Heart left ventricle (tissue), 16 donors: Measurements from ENCODE around the gene FAP. TPM values are rescaled to one million over a fixed set of nuclear protein-coding genes. Genes with fewer than 3 reads are reported as not detected.

Experiments used
- ATAC-seq, 4 donors: fragments of 200-7000 bp; cut with Tn5 transposase; one replicate each; pipeline ENCODE4 v1.9.1; 2020 to 2022; ENCODE audit warnings: moderate library complexity in 4 of 4, mild to moderate bottlenecking in 3 of 4, moderate number of reproducible peaks in 1 of 4
- DNase-seq, 5 donors: peaks; one replicate each; pipeline ENCODE4 v3.0.0-alpha.2; 2020
- H3K27ac ChIP-seq, 12 donors: fragments of 200-600 bp; sonication (generic) in 4 of 12; one replicate each; pipeline versions ENCODE4 v1.5.0 to v1.8.0; 2016 to 2022; ENCODE audit warnings: mild to moderate bottlenecking in 2 of 12
- H3K27me3 ChIP-seq, 9 donors: fragments of 200-600 bp; sonication (generic) in 2 of 9; one replicate each; pipeline versions ENCODE4 v1.5.1 to v1.8.0; 2016 to 2022; ENCODE audit warnings: mild to moderate bottlenecking in 3 of 9
- H3K36me3 ChIP-seq, 9 donors: fragments of 200-600 bp; sonication (generic) in 2 of 9; one replicate each; pipeline versions ENCODE4 v1.5.0 to v1.8.0; 2018 to 2022; ENCODE audit warnings: mild to moderate bottlenecking in 2 of 9
- H3K4me1 ChIP-seq, 12 donors: fragments of 200-600 bp; sonication (generic) in 4 of 12; one replicate each; pipeline versions ENCODE4 v1.5.0 to v1.8.0; 2016 to 2022; ENCODE audit warnings: mild to moderate bottlenecking in 3 of 12
- H3K4me3 ChIP-seq, 12 donors: fragments of 200-600 bp; sonication (generic) in 4 of 12; one replicate each; pipeline versions ENCODE4 v1.5.0 to v1.8.0; 2017 to 2022; ENCODE audit warnings: mild to moderate bottlenecking in 9 of 12, moderate library complexity in 4 of 12
- H3K9me3 ChIP-seq, 12 donors: fragments of 200-600 bp; sonication (generic) in 4 of 12; one replicate each; pipeline versions ENCODE4 v1.5.0 to v1.8.0; 2016 to 2022; ENCODE audit warnings: mild to moderate bottlenecking in 1 of 12
- CTCF ChIP-seq, 12 donors: fragments of 200-600 bp; sonication (generic) in 4 of 12; IDR thresholded peaks; one replicate each; pipeline versions ENCODE4 v1.5.0 to v1.8.0; 2018 to 2022; ENCODE audit warnings: antibody characterized with exemption in 12 of 12, mild to moderate bottlenecking in 5 of 12
- POLR2A ChIP-seq, 2 donors: fragments of 450-650 bp; IDR thresholded peaks; one replicate each; pipeline ENCODE4 v1.6.1; 2017; ENCODE audit warnings: antibody characterized with exemption in 2 of 2, mild to moderate bottlenecking in 2 of 2, moderate library complexity in 2 of 2
- WGBS, 4 donors: extraction: QIAGEN DNeasy Blood & Tissue Kit in 2 of 4; methylation state at CpG; one replicate each; pipeline versions ENCODE4 v1.1.5 to v1.1.7; 2013 to 2018; 5-methylcytosine and 5-hydroxymethylcytosine counted together
- intact Hi-C, 10 donors: fragments of 100-400 bp; cut with DNase I; formaldehyde crosslinking; loops; one replicate each; pipeline versions ENCODE4 v1.11.1 to v1.14.2; 2022
- polyA plus RNA-seq, 2 donors: library from polyadenylated mRNA; stranded (reverse); fragments of 200-250 nt; gene quantifications; one replicate each; pipeline ENCODE4 v1.2.3, GENCODE V29; 2013
- total RNA-seq, 9 donors: library from RNA; depleted of rRNA in 2 of 9; stranded (reverse); fragments of >200 nt in 2 of 9; fragmentation: NEBNext Ultra II Directional in 3 of 9; extraction: Animal tissue kit (Norgen Biotek cat#: 25700) in 3 of 9; gene quantifications; one replicate each; pipeline versions ENCODE4 v1.1.0 to v1.2.4, GENCODE V29; 2016 to 2023
- donor health status: ischemic (EF 13 %, LVEDD 7.1; RV severe dilation, severe dysfunction).
- donor health status: healthy with polysubstance abuse.
- donor health status: DM: no; HTN: yes; CAD: no.
- donor health status: DM: no; HTN: no; CAD: no.
- donor health status: ischemic (EF 25% LVEDD 6.9; RV normal size, moderate dysfunction).
- donor health status: ischemic (EF 25% LVEDD 5.7; RV mildly dilated, moderate dysfunction).
- donor health status: healthy.
- donor health status: DM: yes; HTN: yes; CAD: no.
- donor health status: ischemic (EF 35%, LVEDD 5.7; RV mildly dilated, moderate dysfunction).
- donor health status: nonischemic (EF 11% LVEDD 7.7; RV severe dilation, severe dysfunction).
- donor health status: DM: yes; HTN: yes; CAD: no.
- donor health status: PGD.
- donor health status: ischemic (EF 29% LVEDD 5.4; RV normal size, mild dysfunction).
- donor health status: nonischemic (EF 23%, LVEDD 6.1; RV moderate dilation, normal function).

The FAP gene
- total and polyA plus RNA-seq, 11 donors, result 0.75 to 11.3 (median 2.3) TPM

DNA sequence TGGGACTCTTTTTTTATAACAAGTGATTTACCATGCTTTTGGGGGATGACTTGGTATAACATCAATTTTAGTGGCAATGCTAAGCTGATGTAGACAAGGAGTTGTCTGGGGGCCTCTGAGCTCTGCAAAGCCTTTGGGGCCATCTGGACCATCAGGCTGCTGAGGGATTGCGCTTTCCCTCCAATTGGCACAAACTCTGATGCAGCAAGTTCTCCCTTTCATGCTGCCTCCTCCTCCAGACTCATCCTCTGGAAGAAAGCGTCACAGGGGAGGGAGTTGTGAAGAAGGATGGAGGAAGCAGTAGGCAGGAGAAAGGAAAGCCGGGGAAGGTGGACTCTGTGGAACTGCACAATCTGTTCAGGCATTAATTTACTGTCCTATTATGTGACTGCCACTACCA lies 10.2 kb upstream of the FAP start:
- intact Hi-C loops, result no loop called here
- WGBS, 4 donors, result 72 to 89% (median 79%) methylated on average over 3 of the region's 3 CpGs
- no peaks in the 10 kb centered on the region for H3K27me3 ChIP-seq
- no peak overlapping the region for H3K27ac ChIP-seq
- H3K4me3 ChIP-seq, result no peak overlapping the region
- peaks cover 0 to 13% (median 3%) of the 10 kb centered on the region in 12 donors for H3K9me3 ChIP-seq
- DNase-seq (no peak), ATAC-seq (no peak)
- H3K36me3 ChIP-seq, result no peaks in the 10 kb centered on the region
- TF ChIP-seq CTCF (IDR thresholded peaks at IDR 0.05) (no peak), POLR2A (IDR thresholded peaks at IDR 0.05) (no peak)
- H3K4me1 ChIP-seq, result peaks cover 0 to 20% (median 0%) of the 10 kb centered on the region in 12 donors

DNA sequence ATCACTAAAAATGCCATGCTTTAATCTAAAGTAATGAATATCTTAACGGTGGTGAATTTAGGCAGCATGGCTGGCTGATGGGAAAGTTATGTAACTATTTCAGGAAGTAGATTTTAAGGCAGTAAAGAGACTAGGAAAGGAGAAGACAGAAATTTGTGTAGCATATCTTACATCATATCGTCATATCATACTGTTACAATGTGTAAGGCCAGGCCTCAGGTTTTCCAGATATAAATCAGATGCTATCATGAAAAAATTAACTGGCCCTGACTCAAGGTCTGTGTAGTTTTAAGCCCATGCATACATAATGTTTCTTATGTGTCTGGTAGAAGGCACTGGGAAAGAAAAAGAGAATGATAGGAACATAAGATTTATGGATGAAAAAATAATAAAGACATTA lies 8.9 kb upstream of the FAP start:
- H3K9me3 ChIP-seq, result peaks cover 0 to 13% (median 3%) of the 10 kb centered on the region in 12 donors
- WGBS, 4 donors, result 83 to 94% (median 91%) methylated on average over 2 of the region's 2 CpGs
- DNase-seq (no peak), ATAC-seq (no peak)
- no peak for TF ChIP-seq CTCF (IDR thresholded peaks at IDR 0.05)
- no peak for TF ChIP-seq POLR2A (IDR thresholded peaks at IDR 0.05)
- peaks cover 0 to 12% (median 0%) of the 10 kb centered on the region in 12 donors for H3K4me1 ChIP-seq
- intact Hi-C loops, result no loop called here
- H3K4me3 ChIP-seq, result no peak overlapping the region
- H3K36me3 ChIP-seq, result no peaks in the 10 kb centered on the region
- H3K27me3 ChIP-seq, result no peaks in the 10 kb centered on the region
- H3K27ac ChIP-seq, result no peak overlapping the region

GRCh38 chr2:162245781-162246180 lies 2.5 kb upstream of the FAP start:
- Histone ChIP-seq H3K27ac (peak overlapping the region in 3 of 12 donors; percentile 15 to 73 (median 68)), H3K27me3 (no peaks in the 10 kb centered on the region), H3K36me3 (no peaks in the 10 kb centered on the region), H3K4me3 (no peak overlapping the region), H3K9me3 (peaks cover 0 to 9% (median 3%) of the 10 kb centered on the region in 12 donors), H3K4me1 (peaks cover 0 to 20% (median 8%) of the 10 kb centered on the region in 12 donors)
- DNase-seq (no peak), ATAC-seq (no peak)
- intact Hi-C loops, result no loop called here
- no peak for TF ChIP-seq CTCF (IDR thresholded peaks at IDR 0.05)
- no peak for TF ChIP-seq POLR2A (IDR thresholded peaks at IDR 0.05)

GRCh38 chr2:162245061-162245460 lies 1.8 kb upstream of the FAP start:
- H3K27ac ChIP-seq, result peak overlapping the region in 9 of 12 donors; percentile 1 to 74 (median 58)
- ATAC-seq (peak in 3 of 4 donors; percentile 33 to 52 (median 49)), DNase-seq (no peak)
- no peak overlapping the region for H3K4me3 ChIP-seq
- intact Hi-C loops, result no loop called here
- TF ChIP-seq POLR2A (IDR thresholded peaks at IDR 0.05) (no peak), CTCF (IDR thresholded peaks at IDR 0.05) (no peak)
- peaks cover 0 to 5% (median under 1%) of the 10 kb centered on the region in 12 donors for H3K9me3 ChIP-seq
- no peaks in the 10 kb centered on the region for H3K27me3 ChIP-seq
- WGBS, 4 donors, result 87 to 94% (median 89%) methylated on average over 1 of the region's 1 CpG
- H3K4me1 ChIP-seq, result peaks cover 0 to 20% (median 8%) of the 10 kb centered on the region in 12 donors
- H3K36me3 ChIP-seq, result no peaks in the 10 kb centered on the region
